M059J (cell line): ENCODE measurements around the gene GPR31. TPM values are rescaled to one million over a fixed set of nuclear protein-coding genes. Genes with fewer than 3 reads are reported as not detected.
A peak's percentile ranks its signal among the peaks of the same experiment; 100 is the strongest.

Source experiments
- DNase-seq: peaks from one replicate; pipeline ENCODE4 v3.0.0-alpha.2; 2012; ENCODE audit warnings: low read depth
- total RNA-seq: library from RNA; depleted of rRNA; stranded (reverse); fragments of >200 nt; shearing (Covaris generic); gene quantifications from 2 replicates; pipeline ENCODE4 v1.2.3, GENCODE V29; 2014

Gene GPR31
- total RNA-seq, 1 experiment from 2014 or later = not detected

DNA sequence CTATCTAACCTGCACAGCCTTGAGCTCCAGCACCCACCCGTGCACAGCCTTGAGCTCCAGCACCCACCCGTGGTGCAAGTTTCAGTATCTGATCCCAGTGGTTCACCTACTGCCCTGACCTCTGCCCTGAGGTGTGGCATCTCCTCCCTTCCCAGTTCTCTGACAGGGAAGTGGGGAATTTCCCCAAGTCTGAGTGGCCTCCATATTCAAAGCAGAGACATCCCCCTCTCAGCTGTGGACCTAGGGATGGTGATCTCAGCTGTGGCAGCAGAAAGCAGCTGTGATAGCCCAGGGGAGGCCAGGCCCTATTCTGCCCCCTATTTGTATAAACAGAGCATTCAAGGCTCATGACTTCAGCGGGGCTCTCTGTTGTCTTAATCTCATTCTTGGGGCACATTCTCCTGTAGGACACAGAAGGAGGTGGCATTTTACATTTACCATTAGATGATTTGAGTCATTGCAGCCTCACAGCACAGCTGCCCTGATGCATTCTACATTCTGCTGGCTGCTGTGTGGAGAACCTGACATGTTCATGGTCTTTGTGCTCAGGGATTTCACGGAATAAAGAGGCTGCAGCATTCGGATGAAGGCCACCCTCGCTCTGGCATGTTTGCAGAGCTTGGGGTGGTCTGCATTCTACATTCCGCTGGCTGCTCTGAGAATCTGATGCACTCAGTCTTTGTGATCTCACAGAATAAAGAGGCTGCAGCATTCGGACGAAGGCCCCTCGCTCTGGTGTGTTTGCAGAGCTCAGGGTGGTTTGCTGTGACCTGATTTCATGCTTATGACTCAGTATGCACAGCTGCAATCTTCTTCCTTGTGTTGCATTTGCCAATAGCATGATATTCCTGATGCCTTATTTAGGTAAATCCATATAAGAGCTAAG is 16.9 kb downstream of the GPR31 start:
- no peak for DNase-seq

- no peak for DNase-seq
These were observed 18.0 kb downstream of the GPR31 start for GRCh38 chr6:167139761-167140160.

DNA sequence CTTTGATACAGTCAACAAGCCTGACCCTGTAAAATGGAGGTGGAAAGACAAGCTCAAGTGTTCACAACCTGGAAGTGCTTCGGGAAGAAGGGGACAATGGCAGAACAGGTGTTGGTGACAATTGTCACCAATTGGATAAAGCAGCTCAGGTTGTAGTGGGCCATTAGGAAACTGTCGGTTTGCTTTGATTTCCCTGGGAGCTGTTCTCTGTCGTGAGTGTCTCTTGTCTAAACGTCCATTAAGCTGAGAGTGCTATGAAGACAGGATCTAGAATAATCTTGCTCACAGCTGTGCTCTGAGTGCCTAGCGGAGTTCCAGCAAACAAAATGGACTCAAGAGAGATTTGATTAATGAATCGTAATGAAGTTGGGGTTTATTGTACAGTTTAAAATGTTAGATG is 19.9 kb downstream of the GPR31 start:
- DNase-seq = no peak

DNA sequence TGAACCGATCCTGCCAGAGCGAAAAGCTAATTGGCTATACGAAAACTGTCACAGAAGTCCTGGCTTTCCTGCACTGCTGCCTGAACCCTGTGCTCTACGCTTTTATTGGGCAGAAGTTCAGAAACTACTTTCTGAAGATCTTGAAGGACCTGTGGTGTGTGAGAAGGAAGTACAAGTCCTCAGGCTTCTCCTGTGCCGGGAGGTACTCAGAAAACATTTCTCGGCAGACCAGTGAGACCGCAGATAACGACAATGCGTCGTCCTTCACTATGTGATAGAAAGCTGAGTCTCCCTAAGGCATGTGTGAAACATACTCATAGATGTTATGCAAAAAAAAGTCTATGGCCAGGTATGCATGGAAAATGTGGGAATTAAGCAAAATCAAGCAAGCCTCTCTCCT is 20.7 kb downstream of the GPR31 start:
- no peak for DNase-seq

DNA sequence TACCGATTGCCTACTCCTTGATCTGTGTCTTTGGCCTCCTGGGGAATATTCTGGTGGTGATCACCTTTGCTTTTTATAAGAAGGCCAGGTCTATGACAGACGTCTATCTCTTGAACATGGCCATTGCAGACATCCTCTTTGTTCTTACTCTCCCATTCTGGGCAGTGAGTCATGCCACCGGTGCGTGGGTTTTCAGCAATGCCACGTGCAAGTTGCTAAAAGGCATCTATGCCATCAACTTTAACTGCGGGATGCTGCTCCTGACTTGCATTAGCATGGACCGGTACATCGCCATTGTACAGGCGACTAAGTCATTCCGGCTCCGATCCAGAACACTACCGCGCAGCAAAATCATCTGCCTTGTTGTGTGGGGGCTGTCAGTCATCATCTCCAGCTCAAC is 21.4 kb downstream of the GPR31 start:
- DNase-seq = no peak

- DNase-seq = peak; percentile 9
These were observed 23.1 kb downstream of the GPR31 start for GRCh38 chr6:167134448-167135328.

DNA sequence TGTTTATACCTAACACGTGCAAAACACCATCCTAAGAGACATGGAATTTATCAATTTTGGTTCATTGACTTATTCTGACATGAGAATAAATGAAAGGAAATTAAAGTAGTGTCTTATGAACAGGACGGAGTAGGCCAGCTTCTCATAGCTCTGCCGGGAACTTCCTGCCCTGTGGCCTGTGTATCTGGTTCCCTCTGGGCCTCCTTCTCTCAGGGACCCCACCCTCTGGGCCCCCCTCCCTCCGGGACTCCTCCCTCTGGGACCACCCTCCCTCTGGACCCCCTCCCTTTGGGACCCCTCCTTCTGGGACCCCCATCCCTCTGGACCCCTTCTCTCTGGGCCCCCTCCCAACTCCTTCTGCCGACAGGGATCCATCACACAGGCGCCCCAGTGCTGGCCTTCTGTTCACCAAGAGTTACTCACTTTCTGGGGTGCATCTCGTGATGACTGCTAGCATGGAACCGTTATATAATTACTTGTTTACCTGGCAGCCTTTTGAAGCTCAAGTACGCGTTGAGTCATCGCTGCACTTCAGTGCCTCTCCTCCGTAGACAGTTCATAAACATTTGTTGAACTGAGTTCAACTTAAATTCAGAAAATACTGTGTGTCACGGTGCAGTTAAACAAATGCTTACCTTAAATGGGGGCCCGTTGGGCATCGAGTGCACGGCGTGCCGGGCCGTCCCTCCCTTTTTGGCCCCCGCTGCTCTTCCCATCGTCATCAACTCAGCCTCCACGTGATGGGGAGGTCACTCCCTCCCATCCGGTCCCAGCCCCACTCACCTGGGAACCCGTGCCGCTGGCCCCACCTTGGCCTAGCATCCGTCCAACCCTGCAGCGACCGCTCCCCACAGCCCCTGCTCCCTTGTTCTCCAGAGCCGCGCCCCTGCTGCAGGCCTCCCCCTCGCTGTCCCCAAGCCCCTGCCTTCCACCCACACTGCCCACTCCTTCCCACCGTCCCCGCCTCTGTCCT is 26.8 kb downstream of the GPR31 start:
- DNase-seq = peak; percentile 24

DNA sequence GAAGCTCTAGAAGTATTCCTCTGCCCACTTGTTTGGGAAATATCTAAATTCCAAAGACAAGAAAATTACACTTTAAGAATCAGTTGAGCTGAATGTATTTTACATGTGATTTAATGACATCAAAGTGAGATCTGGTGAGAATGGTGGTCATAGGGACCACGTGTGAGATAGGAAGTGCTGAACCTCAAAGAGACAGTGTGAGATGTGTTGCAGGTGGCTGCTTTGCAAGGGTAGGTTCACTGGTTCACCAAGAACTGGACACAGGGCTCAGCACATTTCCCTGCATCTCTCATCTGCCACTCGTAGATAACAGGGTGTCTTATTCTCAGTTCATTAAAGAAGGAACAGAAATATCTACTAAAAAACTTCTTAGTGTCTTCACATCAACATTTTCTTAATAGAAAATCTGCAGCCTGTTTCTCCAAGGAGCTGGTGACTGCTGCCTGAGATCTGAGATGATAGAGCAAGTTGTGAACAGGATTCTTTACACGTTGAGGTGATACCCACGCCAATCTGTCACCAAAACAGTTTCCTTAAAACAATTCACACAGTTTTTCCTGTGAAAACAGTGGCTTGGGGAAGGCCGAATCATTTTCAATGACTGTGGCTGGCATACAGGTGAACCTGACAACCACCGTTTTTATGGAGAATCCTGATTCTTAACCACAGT is 27.6 kb downstream of the GPR31 start:
- no peak for DNase-seq

DNA sequence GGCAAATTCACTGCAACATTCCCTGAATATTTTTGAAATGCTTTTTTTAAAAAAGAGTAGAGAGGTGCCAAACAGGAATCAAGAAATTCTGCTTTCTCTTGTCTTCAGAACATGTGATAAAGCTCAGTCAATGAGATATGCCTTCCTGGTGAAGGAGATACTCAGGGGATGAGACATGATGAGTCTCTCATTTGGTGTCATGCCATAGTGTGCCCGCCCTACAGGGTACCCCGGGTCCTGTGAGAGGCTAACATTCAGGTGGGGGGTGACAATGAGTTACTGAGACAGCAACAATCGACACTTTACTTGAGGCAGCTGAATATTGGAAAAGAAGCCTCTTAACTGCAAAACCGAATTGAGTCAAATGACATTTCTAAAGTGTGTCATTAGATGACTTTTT is 28.2 kb downstream of the GPR31 start:
- no peak for DNase-seq

GRCh38 chr6:167129159-167129558 is 28.6 kb downstream of the GPR31 start:
- DNase-seq = no peak

DNA sequence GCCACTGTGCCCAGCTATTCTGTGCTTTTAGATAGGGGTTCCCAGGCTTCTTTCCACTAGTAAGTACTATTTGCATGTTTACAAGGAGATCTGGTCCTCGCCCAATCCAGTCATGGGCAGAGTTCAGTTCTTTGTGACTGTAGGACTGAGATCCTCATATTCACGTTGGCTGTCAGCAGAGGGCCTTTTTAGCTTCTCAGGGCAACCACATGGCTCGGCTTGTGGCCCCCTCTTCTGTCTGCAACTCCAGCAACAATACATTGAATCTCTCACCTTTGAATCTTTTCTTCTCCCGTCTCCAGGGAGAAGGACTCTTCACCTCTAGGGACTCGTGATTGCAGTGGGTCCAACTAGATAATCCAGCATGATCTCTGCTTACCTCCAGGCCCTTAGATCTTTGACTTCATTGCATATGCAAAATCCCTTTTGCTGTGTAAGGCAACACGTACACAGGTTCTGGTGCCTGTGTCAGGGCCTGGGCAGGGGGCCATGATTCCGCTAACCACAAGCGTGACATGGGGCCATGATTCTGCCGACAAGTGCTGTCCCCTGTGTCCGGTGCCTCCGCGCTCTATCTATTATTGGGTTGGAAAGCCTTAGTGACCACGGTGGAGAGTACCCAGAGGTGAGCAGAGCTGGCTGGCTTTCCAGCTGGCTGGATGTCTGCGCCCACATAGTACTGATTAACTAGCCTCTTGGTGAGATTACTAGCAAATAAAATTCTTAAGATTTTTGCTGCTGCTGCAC is 29.8 kb downstream of the GPR31 start:
- no peak for DNase-seq

GRCh38 chr6:167125855-167126349 is 31.9 kb downstream of the GPR31 start:
- DNase-seq = no peak

GRCh38 chr6:167125410-167125809 is 32.4 kb downstream of the GPR31 start:
- DNase-seq = no peak

- DNase-seq = no peak
These were observed 33.0 kb downstream of the GPR31 start for GRCh38 chr6:167124753-167125152.

DNA sequence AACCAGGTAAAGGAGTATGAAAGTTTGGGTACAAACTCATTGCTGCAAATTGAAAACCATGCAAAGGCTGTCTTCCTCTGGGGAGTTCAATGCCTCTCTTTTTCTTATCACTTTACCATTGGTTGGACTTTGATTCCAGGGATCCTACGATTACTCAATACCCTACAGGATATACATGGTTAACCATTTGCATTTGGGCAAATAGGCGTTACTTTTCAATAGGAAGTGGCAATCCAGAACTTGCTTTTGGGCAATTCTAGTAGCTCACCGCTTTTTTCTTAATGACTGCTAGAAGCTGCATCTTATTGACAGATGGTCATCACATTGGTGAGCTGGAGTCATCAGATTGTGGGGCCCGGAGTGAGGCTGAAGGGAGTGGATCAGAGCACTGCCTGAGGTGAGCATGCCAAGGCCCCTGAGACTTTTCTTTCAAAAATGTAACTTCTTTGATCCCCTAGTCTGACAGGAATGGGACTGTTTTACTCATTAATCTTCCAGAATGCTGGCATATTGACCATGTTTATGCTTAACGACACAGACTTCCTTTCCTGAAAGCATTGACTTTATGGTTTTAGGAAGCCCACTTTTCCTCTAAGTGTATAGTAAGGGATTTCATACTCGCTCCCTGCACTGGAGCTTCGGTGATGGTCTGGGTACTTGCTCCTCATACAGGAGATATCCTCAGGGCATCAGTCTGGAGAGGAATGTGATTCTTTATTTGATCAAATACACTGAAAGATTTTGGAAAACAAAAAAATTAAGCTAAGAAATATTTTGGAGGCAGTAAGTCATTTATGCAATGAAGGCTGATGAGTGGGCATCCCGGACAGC is 34.7 kb downstream of the GPR31 start, which contains the start of gene CCR6:
Gene CCR6 (plus strand): TSS at position 270 of the 831 bp plus-strand sequence. CDS start 13,039 bp downstream, outside the sequence.
- no peak for DNase-seq

DNA sequence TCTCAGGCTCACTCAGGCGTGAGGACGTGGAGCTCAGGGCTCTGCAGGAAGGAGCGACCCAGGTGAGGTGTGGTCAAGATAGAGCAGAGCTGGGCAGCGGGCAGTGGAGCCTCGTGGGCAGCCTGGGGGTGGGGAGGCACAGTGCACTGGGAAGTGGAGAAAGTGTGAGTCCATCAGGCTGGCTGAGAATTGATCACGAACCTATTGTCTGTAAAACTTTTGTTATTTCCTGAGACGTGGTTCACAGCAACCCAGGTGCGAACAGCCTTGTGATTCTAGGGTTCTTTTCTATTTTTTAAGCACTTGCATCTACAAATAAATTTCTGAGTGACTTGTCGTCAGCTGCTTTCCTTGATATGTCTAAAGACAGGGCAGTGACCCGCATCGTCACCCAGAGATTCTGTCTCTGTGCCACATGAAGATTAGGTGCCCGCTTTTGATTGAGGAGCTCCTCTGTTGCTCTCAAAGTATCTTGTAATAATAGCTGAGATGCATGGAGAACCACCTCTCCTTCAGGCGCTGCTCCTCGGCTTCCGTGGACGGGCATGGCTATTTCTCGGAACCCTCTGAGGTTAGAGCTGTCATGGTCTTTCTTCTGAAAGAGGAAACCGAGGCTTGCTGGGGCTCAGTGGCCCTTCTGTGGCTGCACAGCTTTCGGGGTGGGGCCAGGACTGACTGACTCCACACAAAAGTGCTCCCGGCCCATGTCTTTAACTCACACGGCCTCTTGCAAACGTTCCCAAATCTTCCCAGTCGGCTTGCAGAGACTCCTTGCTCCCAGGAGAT is 35.5 kb downstream of the GPR31 start:
- no peak for DNase-seq

DNA sequence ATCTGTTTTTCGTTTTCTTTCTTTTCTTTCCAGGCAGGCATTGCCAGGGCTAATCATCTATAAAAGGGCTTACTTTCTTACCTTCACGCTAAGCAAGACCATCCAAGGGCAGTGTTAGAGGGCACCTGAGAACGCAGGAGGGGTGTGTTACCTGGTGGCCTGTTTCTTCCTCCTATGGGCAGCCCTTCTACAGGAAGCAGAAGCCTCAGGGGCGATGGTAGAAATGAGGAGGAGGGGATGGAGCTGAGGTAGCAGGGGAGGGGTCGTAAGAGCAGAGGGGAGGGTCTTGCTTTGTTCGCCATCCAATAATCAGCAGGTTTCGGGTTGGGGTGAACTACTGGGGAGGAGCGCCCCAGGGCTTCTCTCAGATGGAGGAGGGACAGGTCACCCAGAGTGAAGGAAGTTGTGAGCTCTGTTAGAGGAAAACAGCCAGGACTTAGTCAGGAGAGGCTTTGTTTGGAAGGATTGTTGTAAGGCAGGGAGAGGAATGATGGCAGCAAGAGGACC is 36.4 kb downstream of the GPR31 start:
- DNase-seq = no peak

DNA sequence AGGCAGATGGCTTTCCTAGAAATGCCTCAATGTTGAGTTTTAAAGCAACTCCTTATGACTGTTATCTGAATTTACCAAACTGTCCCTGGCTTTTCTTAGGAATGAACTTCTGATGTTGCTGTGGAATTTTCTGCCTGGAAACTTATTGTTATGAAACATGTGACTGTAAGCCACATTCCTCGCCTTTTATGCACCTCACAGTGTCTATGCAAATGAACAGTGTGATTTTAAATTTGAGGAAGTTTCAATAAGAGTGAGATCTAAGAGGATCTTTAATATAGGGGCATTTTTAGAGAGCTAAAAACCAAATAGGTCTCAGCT is 37.2 kb downstream of the GPR31 start:
- DNase-seq = no peak
